GM23248 (cell line): Measurements from ENCODE around the gene DCLK3.

Experiments used
- EZH2 ChIP-seq: fragments of 200-600 bp; sonication (generic); IDR thresholded peaks from 2 replicates; pipeline ENCODE4 v1.6.1; 2018; ENCODE audit warnings: antibody characterized with exemption, mild to moderate bottlenecking; ENCODE audit not compliant: insufficient read depth, poor library complexity, severe bottlenecking
- EZH2phosphoT487 ChIP-seq: fragments of 200-600 bp; sonication (generic); IDR thresholded peaks from 2 replicates; pipeline ENCODE4 v1.6.1; 2018; ENCODE audit warnings: antibody characterized with exemption, moderate library complexity, mild to moderate bottlenecking, low read depth; ENCODE audit not compliant: insufficient read depth

GRCh38 chr3:36695769-36696137 lies 68.6 kb downstream of the DCLK3 start:
- TF ChIP-seq EZH2, result no peak
- TF ChIP-seq EZH2phosphoT487, result no peak
